WI38 (cell line): ENCODE data around the gene GSE1.

Source experiments
- H3K4me3 ChIP-seq: 2 replicates; pipeline ENCODE4 v1.5.1; 2011; ENCODE audit warnings: low read depth, mild to moderate bottlenecking, control low read depth, low read length
- TF ChIP-seq, protein P1 (sequence below): IDR thresholded peaks from 2 replicates; pipeline ENCODE4 v1.5.1; 2012; ENCODE audit warnings: low read depth, mild to moderate bottlenecking, control low read depth, low read length

GSE1 gene

DNA sequence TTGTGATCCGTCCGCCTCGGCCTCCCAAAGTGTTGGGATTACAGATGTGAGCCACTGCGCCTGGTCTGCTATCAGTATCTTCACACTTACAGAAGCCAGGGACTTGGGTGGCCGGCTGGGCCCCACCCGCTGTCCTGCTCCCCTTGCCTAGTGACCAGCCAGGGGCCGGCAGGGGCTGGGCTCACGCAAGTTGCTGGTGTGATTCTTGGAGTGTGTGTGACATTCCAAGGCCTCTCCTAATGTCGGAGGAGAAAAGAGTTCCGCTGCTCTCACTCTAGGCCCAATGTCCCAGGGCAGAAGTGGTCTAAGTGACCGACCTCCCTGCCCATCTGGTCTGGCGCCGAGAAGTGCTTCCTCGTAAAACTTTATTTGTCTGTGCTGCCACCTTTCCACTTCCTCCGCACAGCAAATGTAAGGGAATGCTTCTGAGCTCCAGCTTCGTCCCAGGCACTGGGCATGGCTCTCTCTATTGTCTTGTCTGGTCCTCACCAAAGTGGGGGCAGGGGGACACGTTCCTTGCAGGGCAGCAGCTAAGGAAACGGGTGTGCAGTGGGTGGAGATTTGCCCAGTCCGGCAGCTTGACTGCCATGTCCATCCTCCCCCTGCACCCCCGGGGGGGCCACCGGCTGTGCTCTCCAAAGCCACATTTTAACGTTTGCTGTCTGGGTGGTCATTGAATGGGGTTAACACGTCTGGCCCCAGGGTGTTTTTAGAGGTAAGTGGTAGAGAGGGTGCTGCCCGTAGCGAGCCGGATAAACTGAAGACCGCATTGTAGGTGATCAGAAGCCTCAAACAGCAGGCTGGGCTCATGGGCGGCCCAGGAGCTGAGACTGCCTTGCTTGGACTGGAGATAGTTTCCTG is 7.8 kb upstream of the GSE1 start:
- no peak overlapping the region for H3K4me3 ChIP-seq
- TF ChIP-seq, protein P1, sequence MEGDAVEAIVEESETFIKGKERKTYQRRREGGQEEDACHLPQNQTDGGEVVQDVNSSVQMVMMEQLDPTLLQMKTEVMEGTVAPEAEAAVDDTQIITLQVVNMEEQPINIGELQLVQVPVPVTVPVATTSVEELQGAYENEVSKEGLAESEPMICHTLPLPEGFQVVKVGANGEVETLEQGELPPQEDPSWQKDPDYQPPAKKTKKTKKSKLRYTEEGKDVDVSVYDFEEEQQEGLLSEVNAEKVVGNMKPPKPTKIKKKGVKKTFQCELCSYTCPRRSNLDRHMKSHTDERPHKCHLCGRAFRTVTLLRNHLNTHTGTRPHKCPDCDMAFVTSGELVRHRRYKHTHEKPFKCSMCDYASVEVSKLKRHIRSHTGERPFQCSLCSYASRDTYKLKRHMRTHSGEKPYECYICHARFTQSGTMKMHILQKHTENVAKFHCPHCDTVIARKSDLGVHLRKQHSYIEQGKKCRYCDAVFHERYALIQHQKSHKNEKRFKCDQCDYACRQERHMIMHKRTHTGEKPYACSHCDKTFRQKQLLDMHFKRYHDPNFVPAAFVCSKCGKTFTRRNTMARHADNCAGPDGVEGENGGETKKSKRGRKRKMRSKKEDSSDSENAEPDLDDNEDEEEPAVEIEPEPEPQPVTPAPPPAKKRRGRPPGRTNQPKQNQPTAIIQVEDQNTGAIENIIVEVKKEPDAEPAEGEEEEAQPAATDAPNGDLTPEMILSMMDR: no peak

- no peak overlapping the region for H3K4me3 ChIP-seq
- TF ChIP-seq, protein P1: no peak
Observed at GRCh38 chr16:85605912-85606841, 6.9 kb upstream of the GSE1 start.

- TF ChIP-seq, protein P1: no peak
- no peak overlapping the region for H3K4me3 ChIP-seq
Observed at GRCh38 chr16:85606904-85607303, 6.2 kb upstream of the GSE1 start.

- H3K4me3 ChIP-seq: no peak overlapping the region
- TF ChIP-seq, protein P1: no peak
Observed at GRCh38 chr16:85607321-85607765, 5.8 kb upstream of the GSE1 start.

- TF ChIP-seq, protein P1: no peak
- H3K4me3 ChIP-seq: no peak overlapping the region
Observed at GRCh38 chr16:85607796-85608514, 5.2 kb upstream of the GSE1 start.

DNA sequence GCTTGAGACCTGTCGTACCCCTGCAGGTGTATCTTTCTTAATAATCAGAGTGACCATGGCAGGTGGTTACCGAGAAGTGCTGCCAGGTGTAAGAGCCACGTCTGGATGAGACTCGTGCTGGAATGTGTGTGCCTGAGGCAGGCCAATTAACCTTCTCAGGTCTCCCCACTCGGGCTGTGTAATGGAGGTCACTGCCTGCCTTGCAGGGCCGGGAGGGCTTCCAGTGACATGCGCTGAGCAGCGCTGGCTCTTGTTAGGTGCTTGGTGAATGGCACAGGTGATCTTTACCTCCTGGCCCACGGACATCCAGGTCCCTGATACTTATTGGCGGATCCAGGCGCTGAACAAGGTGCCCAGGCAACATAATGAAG is 4.6 kb upstream of the GSE1 start:
- H3K4me3 ChIP-seq: no peak overlapping the region
- TF ChIP-seq, protein P1: no peak
